ENCODE measurements around the gene ALG14. TPM values are rescaled to one million over a fixed set of nuclear protein-coding genes. Genes with fewer than 3 reads are reported as not detected.

Gene ALG14
- total and polyA plus RNA-seq, 2 of the 4 experiments (the other 2 are of a cell fraction): 1.7 to 2.0 TPM

GRCh38 chr1:95115708-95116137 lies 43.0 kb upstream of the ALG14 start:
- H2AK9ac ChIP-seq (replicated peaks; ENCODE audit: low read depth, low read length, poor library complexity): no peak overlapping the region
- no peak overlapping the region for H4K5ac ChIP-seq (ENCODE audit: low read depth, low read length)
- H3K56ac ChIP-seq (ENCODE audit: extremely low read depth, insufficient read depth, low read length): no peak overlapping the region
- no peak overlapping the region for H3K4me3 ChIP-seq (ENCODE audit: insufficient read depth, low read depth, low read length)
- no peaks in the 10 kb centered on the region for H4K20me1 ChIP-seq (ENCODE audit: insufficient read depth, low read length)
- peaks cover 4% of the 10 kb centered on the region; the same call in 1 of the 2 replicates for H3K9me1 ChIP-seq (ENCODE audit: insufficient read depth, low read length)
- no peak overlapping the region for H2BK120ac ChIP-seq (ENCODE audit: low read depth, low read length)
- peaks cover 27% of the 10 kb centered on the region for H3K27me3 ChIP-seq (ENCODE audit: control insufficient read depth, insufficient read depth, low read length)
- ChIA-PET CTCF (interaction anchor here (0.7 kb wide), 1 partner anchor 108 kb away, joined by 5 read pairs; no protein-coding TSS in a partner anchor), POLR2A (ENCODE audit: unreplicated experiment) (no interaction called here)
- no peak overlapping the region for H3K23ac ChIP-seq (ENCODE audit: low read depth, low read length)
- no peak overlapping the region for H3K4ac ChIP-seq (ENCODE audit: low read depth, low read length)
- H2AFZ ChIP-seq (replicated peaks; ENCODE audit: low read length, poor library complexity): no peak overlapping the region
- no peak overlapping the region for H2AK5ac ChIP-seq (ENCODE audit: low read depth, low read length)
- no peak overlapping the region for H2BK5ac ChIP-seq (ENCODE audit: low read depth, low read length, poor library complexity, severe bottlenecking)
- H3K4me2 ChIP-seq (ENCODE audit: low read depth, low read length): no peak overlapping the region
- H3K4me1 ChIP-seq (ENCODE audit: control insufficient read depth, insufficient read depth, low read length): no peaks in the 10 kb centered on the region; the same call in 1 of the 2 replicates
- dilution Hi-C loops (cut with HindIII; ENCODE audit: low sequenced_read_pairs, unreplicated experiment) (no loop called here), in situ Hi-C loops (cut with MboI; ENCODE audit: low sequenced_read_pairs) (no loop called here), intact Hi-C loops (cut with micrococcal nuclease) (loop anchor here (1.0 to 2.0 kb wide), 2 partner anchors 42 to 117 kb away; no protein-coding TSS in a partner anchor)
- WGBS, 2 experiments (ENCODE audit: extremely low coverage in 2 of 2, insufficient read length in 1 of 2): 60% methylated on average over 1 of the region's 3 CpGs; no CpG with 5 or more reads in 1 of the 2 experiments
- TF ChIP-seq MAFK (IDR thresholded peaks at IDR 0.05; ENCODE audit: low read depth, low read length) (no peak), CEBPB (IDR thresholded peaks at IDR 0.05; ENCODE audit: low read depth, low read length) (peak; percentile 79), NFE2L2 (IDR thresholded peaks at IDR 0.05; ENCODE audit: low read depth, low read length) (no peak), SMC3 (IDR thresholded peaks at IDR 0.05; ENCODE audit: low read depth, low read length) (no peak), USF2 (IDR thresholded peaks at IDR 0.05; ENCODE audit: low read depth, low read length) (no peak), BHLHE40 (IDR thresholded peaks at IDR 0.05; ENCODE audit: low read depth, low read length) (no peak)
- H3K18ac ChIP-seq (ENCODE audit: low read depth, low read length): no peak overlapping the region
- H2BK20ac ChIP-seq (ENCODE audit: low read depth, low read length): no peak overlapping the region
- no peak overlapping the region for H2BK15ac ChIP-seq (ENCODE audit: low read depth, low read length)
- H3K9ac ChIP-seq (ENCODE audit: low read depth, low read length): no peak overlapping the region
- DNase-seq (no peak), ATAC-seq (ENCODE audit: low read depth) (no peak)
- no peaks in the 10 kb centered on the region for H3K9me3 ChIP-seq (ENCODE audit: control insufficient read depth, insufficient read depth, low read length)
- no peak overlapping the region for H3K14ac ChIP-seq (replicated peaks; ENCODE audit: low read depth, low read length)
- BruUV-seq (replicated peaks): no TSS peak
- H3K36me3 ChIP-seq (ENCODE audit: control insufficient read depth, insufficient read depth, low read length): no peaks in the 10 kb centered on the region
- no peak overlapping the region for H4K91ac ChIP-seq (ENCODE audit: insufficient read depth, low read depth, low read length)
- no peak overlapping the region for H3K27ac ChIP-seq (ENCODE audit: insufficient read depth, low read length)
- H3K79me1 ChIP-seq (ENCODE audit: low read depth in 1 of 2, low read length in 2 of 2): no peaks in the 10 kb centered on the region
- H4K8ac ChIP-seq (ENCODE audit: low read depth in 2 of 2, low read length in 2 of 2): no peak overlapping the region
